SK-N-MC (cell line): ENCODE results near the gene ZNHIT6.

Experiments
- EZH2 ChIP-seq: fragments of 200-600 bp; sonication (generic); IDR thresholded peaks from one replicate; pipeline ENCODE4 v1.6.1; 2017; ENCODE audit warnings: antibody characterized with exemption
- POLR2AphosphoS5 ChIP-seq: IDR thresholded peaks from 2 replicates; pipeline ENCODE4 v1.6.1; 2012; ENCODE audit warnings: mild to moderate bottlenecking, low read depth, low read length, borderline replicate concordance

DNA sequence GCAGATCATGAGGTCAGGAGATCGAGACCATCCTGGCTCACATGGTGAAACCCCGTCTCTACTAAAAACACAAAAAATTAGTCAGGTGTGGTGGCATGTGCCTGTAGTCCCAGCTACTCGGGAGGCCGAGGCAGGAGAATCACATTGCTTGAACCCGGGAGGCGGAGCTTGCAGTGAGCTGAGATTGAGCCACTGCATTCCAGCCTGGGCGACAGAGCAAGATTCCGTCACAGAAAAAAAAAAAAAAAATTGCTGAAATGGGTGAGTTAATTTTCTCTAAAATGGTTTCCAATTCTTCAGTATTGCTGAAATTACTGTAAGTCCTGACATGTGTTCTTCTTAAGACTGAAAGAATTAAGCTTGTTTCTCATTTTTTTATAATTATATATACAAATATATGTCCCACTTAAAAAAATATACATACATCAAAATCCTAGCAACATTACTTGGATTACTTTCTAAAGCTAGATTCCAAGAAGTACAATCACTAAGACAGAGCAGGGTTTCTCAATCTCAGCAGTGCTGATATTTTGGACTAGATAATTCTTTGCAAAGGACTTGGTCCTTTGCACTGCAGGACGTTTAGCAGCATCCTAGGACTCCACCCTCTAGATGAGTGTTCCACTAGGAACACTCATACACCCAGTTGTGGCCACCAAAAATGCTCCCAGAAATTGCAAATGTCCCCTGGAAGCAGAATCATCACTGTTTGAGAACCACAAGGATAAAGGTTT is 24.8 kb downstream of the ZNHIT6 start:
- TF ChIP-seq EZH2 = no peak
- TF ChIP-seq POLR2AphosphoS5 = no peak
